OCI-LY1 (cell line): ENCODE results near the gene DRD4.
"Not testable (repeated sequence)": the region's sequence is repeated elsewhere in the genome, so short reads cannot be mapped to it uniquely, and the experiment has no call there.

Source experiments
- H2AFZ ChIP-seq: fragments of 200-600 bp; sonication (generic), shearing (Covaris generic); 2 replicates; pipeline ENCODE4 v1.6.0; 2014; ENCODE audit warnings: antibody characterized with exemption, mild to moderate bottlenecking, low read length
- H3F3A ChIP-seq: fragments of 200-600 bp; sonication (generic), shearing (Covaris generic); 2 replicates; pipeline ENCODE4 v1.6.0; 2014; ENCODE audit warnings: mild to moderate bottlenecking, antibody characterized with exemption, low read length, moderate library complexity; ENCODE audit not compliant: insufficient read depth
- H3K27ac ChIP-seq: fragments of 200-600 bp; sonication (generic); 2 replicates; pipeline ENCODE4 v1.5.1; 2014; ENCODE audit warnings: low read length, mixed run types, mild to moderate bottlenecking, low read depth; ENCODE audit not compliant: poor library complexity, severe bottlenecking
- H3K27me3 ChIP-seq: fragments of 200-600 bp; sonication (generic); 2 replicates; pipeline ENCODE4 v1.6.0; 2014; ENCODE audit warnings: antibody characterized with exemption, mild to moderate bottlenecking, low read length, moderate library complexity; ENCODE audit not compliant: insufficient read depth
- H3K36me3 ChIP-seq: fragments of 200-600 bp; sonication (generic); 2 replicates; pipeline ENCODE4 v1.6.1; 2014; ENCODE audit warnings: mild to moderate bottlenecking, antibody characterized with exemption, low read length, moderate library complexity, mixed read lengths; ENCODE audit not compliant: insufficient read depth
- H3K4me1 ChIP-seq: fragments of 200-600 bp; sonication (generic); 2 replicates; pipeline ENCODE4 v1.5.1; 2014; ENCODE audit warnings: mild to moderate bottlenecking, low read length, moderate library complexity; ENCODE audit not compliant: insufficient read depth, severe bottlenecking
- H3K4me2 ChIP-seq: fragments of 200-600 bp; sonication (generic), shearing (Covaris generic); 2 replicates; pipeline ENCODE4 v1.6.1; 2014; ENCODE audit warnings: low read length
- H3K4me3 ChIP-seq: fragments of 200-600 bp; sonication (generic); 2 replicates; pipeline ENCODE4 v1.5.1; 2014; ENCODE audit warnings: low read length, low read depth, mild to moderate bottlenecking, mixed read lengths; ENCODE audit not compliant: poor library complexity, severe bottlenecking
- H3K79me2 ChIP-seq: fragments of 200-600 bp; shearing (Covaris generic); 2 replicates; pipeline ENCODE4 v1.6.1; 2016; ENCODE audit warnings: mixed run types, low read length, mixed read lengths; ENCODE audit not compliant: insufficient read depth
- H3K9ac ChIP-seq: fragments of 200-600 bp; sonication (generic), shearing (Covaris generic); 2 replicates; pipeline ENCODE4 v1.6.1; 2014; ENCODE audit warnings: mild to moderate bottlenecking, low read length, mixed read lengths
- H3K9me2 ChIP-seq: fragments of 200-600 bp; sonication (generic), shearing (Covaris generic); 2 replicates; pipeline ENCODE4 v1.6.1; 2014; ENCODE audit warnings: low read depth, mild to moderate bottlenecking, low read length, mixed read lengths
- H3K9me3 ChIP-seq: fragments of 200-600 bp; shearing (Covaris generic); 2 replicates; pipeline ENCODE4 v1.6.1; 2014; ENCODE audit warnings: low read length, mixed read lengths
- H4K20me1 ChIP-seq: fragments of 200-600 bp; sonication (generic), shearing (Covaris generic); 2 replicates; pipeline ENCODE4 v1.6.0; 2016; ENCODE audit warnings: mild to moderate bottlenecking, low read length; ENCODE audit not compliant: insufficient read depth
- EZH2 ChIP-seq: fragments of 200-600 bp; sonication (generic), shearing (Covaris generic); IDR thresholded peaks from 2 replicates; pipeline ENCODE4 v1.8.0; 2017; ENCODE audit warnings: borderline replicate concordance, mixed run types, mild to moderate bottlenecking, antibody characterized with exemption, low read length, moderate library complexity, mixed read lengths
- TF ChIP-seq, protein P1 (sequence below): fragments of 200-600 bp; sonication (generic), shearing (Covaris generic); IDR thresholded peaks from 2 replicates; pipeline ENCODE4 v1.5.1; 2017; ENCODE audit warnings: mild to moderate bottlenecking, antibody characterized with exemption, low read length, moderate library complexity, mixed read lengths

The DRD4 gene

DNA sequence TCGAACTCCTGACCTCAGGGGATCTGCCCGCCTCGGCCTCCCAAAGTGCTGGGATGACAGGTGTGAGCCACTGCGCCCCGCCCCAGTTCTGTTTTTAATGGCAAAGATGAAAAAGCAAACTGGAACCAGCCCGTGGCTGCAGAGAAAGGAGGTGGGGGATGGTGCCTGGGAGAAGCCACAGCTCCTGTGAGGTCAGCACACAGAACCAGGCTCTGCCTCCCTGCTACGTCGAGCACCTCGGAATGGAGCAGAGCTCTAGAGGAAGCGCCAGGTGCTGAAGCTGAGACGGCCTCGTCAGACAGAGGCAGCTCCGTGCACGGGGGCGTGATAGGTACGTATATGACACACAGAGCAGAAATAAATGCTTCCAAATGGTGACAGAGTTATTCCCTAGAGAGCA, 8.5 kb downstream of the DRD4 start:
- H3K9ac ChIP-seq: no peak overlapping the region
- no peak overlapping the region for H2AFZ ChIP-seq
- H3K9me3 ChIP-seq: no peaks in the 10 kb centered on the region
- H4K20me1 ChIP-seq: no peaks in the 10 kb centered on the region
- no peaks in the 10 kb centered on the region for H3F3A ChIP-seq
- H3K4me1 ChIP-seq: peaks cover 18% of the 10 kb centered on the region
- peaks cover 12% of the 10 kb centered on the region for H3K36me3 ChIP-seq
- H3K4me3 ChIP-seq: no peak overlapping the region
- TF ChIP-seq, protein P1, sequence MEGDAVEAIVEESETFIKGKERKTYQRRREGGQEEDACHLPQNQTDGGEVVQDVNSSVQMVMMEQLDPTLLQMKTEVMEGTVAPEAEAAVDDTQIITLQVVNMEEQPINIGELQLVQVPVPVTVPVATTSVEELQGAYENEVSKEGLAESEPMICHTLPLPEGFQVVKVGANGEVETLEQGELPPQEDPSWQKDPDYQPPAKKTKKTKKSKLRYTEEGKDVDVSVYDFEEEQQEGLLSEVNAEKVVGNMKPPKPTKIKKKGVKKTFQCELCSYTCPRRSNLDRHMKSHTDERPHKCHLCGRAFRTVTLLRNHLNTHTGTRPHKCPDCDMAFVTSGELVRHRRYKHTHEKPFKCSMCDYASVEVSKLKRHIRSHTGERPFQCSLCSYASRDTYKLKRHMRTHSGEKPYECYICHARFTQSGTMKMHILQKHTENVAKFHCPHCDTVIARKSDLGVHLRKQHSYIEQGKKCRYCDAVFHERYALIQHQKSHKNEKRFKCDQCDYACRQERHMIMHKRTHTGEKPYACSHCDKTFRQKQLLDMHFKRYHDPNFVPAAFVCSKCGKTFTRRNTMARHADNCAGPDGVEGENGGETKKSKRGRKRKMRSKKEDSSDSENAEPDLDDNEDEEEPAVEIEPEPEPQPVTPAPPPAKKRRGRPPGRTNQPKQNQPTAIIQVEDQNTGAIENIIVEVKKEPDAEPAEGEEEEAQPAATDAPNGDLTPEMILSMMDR: no peak
- TF ChIP-seq EZH2: no peak
- H3K79me2 ChIP-seq: no peaks in the 10 kb centered on the region
- H3K9me2 ChIP-seq: no peaks in the 10 kb centered on the region
- peak overlapping the region; percentile 47 for H3K27ac ChIP-seq
- no peaks in the 10 kb centered on the region for H3K27me3 ChIP-seq
- no peak overlapping the region for H3K4me2 ChIP-seq

DNA sequence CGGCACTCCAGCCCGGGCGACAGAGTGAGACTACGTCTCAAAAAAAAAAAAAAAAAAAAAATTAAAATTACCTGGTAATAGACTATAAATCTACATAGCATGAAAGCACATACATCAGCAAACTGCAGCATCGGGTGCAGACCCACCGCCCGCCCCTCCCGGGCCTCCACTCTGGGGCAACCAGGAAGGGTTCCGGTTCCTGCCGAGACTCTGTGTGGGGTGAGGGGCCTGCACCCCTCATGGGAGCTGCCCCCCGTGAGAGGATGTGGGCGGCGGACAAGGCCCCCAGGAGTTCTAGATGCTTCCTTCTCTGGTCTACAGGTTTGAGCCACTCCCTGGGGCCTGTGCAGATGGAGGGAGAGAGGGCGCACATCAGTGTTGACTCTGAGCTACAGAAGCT, 9.1 kb downstream of the DRD4 start:
- H4K20me1 ChIP-seq: no peaks in the 10 kb centered on the region
- no peak overlapping the region for H3K4me3 ChIP-seq
- H3K27ac ChIP-seq: peak overlapping the region; percentile 47
- peaks cover 18% of the 10 kb centered on the region for H3K4me1 ChIP-seq
- H3F3A ChIP-seq: no peaks in the 10 kb centered on the region
- H3K9ac ChIP-seq: no peak overlapping the region
- H3K9me2 ChIP-seq: no peaks in the 10 kb centered on the region
- no peak for TF ChIP-seq EZH2
- TF ChIP-seq, protein P1: no peak
- H3K4me2 ChIP-seq: no peak overlapping the region
- H3K27me3 ChIP-seq: no peaks in the 10 kb centered on the region
- H3K79me2 ChIP-seq: no peaks in the 10 kb centered on the region
- no peaks in the 10 kb centered on the region for H3K9me3 ChIP-seq
- no peak overlapping the region for H2AFZ ChIP-seq
- peaks cover 16% of the 10 kb centered on the region for H3K36me3 ChIP-seq

DNA sequence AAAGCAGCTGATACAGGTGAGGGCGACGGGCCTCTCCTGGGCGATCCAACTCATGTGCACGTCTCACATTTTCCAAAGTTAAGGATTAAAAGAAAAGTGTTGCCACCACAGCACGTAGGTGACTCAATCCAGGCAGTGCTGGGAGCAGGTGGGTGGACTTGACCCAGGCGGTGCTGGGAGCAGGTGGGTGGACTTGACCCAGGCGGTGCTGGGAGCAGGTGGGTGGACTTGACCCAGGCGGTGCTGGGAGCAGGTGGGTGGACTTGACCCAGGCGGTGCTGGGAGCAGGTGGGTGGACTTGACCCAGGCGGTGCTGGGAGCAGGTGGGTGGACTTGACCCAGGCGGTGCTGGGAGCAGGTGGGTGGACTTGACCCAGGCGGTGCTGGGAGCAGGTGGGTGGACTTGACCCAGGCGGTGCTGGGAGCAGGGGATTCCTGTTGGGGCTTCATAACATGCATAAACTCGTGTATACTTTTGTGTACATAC, 10.6 kb downstream of the DRD4 start:
- H3K4me2 ChIP-seq, H3K27me3 ChIP-seq, H2AFZ ChIP-seq, H3K9me2 ChIP-seq, H3K4me3 ChIP-seq, H4K20me1 ChIP-seq, H3F3A ChIP-seq, H3K9ac ChIP-seq, H3K79me2 ChIP-seq, H3K9me3 ChIP-seq, H3K27ac ChIP-seq: not testable (repeated sequence)
- Histone ChIP-seq H3K4me1 (peaks cover 18% of the 10 kb centered on the region), H3K36me3 (peaks cover 16% of the 10 kb centered on the region)

DNA sequence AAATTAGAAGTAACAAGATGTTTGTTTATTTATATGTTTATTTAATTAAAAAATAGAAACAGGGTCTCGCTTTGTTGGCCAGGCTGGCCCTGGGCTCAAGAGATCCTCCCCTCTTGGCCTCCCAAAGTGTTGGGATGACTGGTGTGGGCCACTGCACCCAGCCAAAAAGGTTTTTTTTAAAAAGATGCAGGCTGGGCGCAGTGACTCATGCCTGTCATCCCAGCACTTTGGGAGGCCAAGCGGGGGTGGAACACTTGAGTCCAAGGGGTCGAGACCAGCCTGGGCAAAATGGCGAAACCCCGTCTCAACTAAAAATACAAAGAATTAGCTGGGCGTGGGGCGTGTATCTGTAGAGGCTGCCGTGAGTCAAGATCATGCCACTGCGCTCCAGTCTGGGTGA, 13.4 kb downstream of the DRD4 start:
- Histone ChIP-seq H3F3A (no peaks in the 10 kb centered on the region), H4K20me1 (no peaks in the 10 kb centered on the region), H2AFZ (no peak overlapping the region), H3K9ac (no peak overlapping the region), H3K9me3 (no peaks in the 10 kb centered on the region), H3K4me2 (no peak overlapping the region), H3K79me2 (no peaks in the 10 kb centered on the region), H3K9me2 (no peaks in the 10 kb centered on the region), H3K27ac (no peak overlapping the region), H3K27me3 (no peaks in the 10 kb centered on the region), H3K4me1 (peaks cover 15% of the 10 kb centered on the region), H3K4me3 (no peak overlapping the region), H3K36me3 (peaks cover 19% of the 10 kb centered on the region)
- no peak for TF ChIP-seq EZH2
- TF ChIP-seq, protein P1: no peak

DNA sequence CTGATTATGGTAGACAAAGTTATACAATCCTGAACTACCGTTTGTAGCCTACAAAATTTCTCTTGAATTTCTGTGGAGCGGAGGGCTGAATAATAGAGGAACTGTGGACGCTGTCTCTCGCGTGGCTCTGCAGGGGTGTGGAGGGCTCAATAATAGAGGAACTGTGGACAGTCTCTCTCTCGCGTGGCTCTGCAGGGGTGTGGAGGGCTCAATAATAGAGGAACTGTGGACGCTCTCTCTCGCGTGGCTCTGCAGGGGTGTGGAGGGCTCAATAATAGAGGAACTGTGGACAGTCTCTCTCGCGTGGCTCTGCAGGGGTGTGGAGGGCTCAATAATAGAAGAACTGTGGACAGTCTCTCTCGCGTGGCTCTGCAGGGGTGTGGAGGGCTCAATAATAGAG, 16.1 kb downstream of the DRD4 start:
- not testable (repeated sequence) for H3K4me3 ChIP-seq

More for the DNA sequence above, 16.1 kb downstream of the DRD4 start:
- not testable (repeated sequence) for H3F3A ChIP-seq, H2AFZ ChIP-seq, H3K9me2 ChIP-seq, H4K20me1 ChIP-seq, H3K27me3 ChIP-seq, H3K9ac ChIP-seq, H3K79me2 ChIP-seq, H3K9me3 ChIP-seq, H3K4me1 ChIP-seq, H3K4me2 ChIP-seq, H3K27ac ChIP-seq
- H3K36me3 ChIP-seq: peaks cover 19% of the 10 kb centered on the region
